ENCODE data around the gene IL27RA.

DNA sequence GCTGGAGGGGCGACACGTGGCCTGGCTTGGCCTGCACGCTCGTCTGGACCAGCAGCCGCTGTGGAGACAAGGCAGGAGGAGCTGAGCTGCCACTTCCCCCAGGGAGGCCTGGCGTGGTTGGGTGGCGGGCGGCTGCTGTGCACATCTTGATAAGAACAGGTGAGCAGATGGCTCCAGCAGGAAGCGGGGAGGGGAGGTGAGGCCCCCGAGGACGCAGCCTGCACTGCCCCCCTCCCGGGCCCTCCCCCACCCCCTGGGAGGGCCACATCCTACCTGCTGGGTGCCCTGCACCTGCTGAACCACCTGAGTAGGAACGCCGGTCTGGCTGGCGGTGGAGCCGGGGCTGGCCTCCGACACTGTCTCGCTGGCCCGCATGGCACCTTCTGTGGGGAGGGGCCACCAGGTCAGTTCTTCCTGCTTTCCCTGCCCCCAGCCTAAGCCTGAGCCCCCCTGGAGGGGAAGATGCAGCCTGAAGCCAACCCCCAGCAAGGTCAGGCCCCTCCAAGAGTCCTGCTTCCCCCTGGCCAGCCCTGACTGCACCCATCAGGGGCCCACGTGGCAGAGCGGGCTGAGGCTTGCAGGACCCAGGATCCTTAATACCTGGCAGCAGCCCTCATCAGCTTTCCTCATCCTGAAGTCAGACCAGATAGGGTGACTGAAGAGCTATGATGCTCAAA lies 48.2 kb upstream of the IL27RA start:
- TF ChIP-seq, protein P1, sequence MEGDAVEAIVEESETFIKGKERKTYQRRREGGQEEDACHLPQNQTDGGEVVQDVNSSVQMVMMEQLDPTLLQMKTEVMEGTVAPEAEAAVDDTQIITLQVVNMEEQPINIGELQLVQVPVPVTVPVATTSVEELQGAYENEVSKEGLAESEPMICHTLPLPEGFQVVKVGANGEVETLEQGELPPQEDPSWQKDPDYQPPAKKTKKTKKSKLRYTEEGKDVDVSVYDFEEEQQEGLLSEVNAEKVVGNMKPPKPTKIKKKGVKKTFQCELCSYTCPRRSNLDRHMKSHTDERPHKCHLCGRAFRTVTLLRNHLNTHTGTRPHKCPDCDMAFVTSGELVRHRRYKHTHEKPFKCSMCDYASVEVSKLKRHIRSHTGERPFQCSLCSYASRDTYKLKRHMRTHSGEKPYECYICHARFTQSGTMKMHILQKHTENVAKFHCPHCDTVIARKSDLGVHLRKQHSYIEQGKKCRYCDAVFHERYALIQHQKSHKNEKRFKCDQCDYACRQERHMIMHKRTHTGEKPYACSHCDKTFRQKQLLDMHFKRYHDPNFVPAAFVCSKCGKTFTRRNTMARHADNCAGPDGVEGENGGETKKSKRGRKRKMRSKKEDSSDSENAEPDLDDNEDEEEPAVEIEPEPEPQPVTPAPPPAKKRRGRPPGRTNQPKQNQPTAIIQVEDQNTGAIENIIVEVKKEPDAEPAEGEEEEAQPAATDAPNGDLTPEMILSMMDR (conservative IDR thresholded peaks at IDR 0.05; ENCODE audit: low read length): no peak
- no peak for TF ChIP-seq EZH2phosphoT487 (IDR thresholded peaks at IDR 0.05; ENCODE audit: borderline replicate concordance, low read depth, low read length)

All from OCI-LY7 (cell line).